HepG2 (cell line): ENCODE results near the gene MPI. TPM values are rescaled to one million over a fixed set of nuclear protein-coding genes. Genes with fewer than 3 reads are reported as not detected.

Experiments
- ATAC-seq: fragments of 200-7000 bp; cut with Tn5 transposase; 3 replicates; pipeline ENCODE4 v1.9.1; 2020; ENCODE audit warnings: mild to moderate bottlenecking, moderate library complexity
- BruUV-seq: library from RNA; stranded (reverse); fragments of 400-500 nt; replicated peaks from 2 replicates; lab custom pipeline; 2021; lab: Mats Ljungman, UMichigan
- CTCF ChIA-PET: fragments of 300-600 bp; formaldehyde crosslinking; extraction: SDS; loops from one replicate; lab custom pipeline; 2021; ENCODE audit warnings: low total read pairs, inconsistent platforms, low intra/inter-chr PET ratio; lab: Yijun Ruan, JAX
- POLR2A ChIA-PET: fragments of 350-600 bp; sonication (Branson Sonifier 250); formaldehyde crosslinking; loops from one replicate; lab custom pipeline; 2020; ENCODE audit warnings: antibody characterized with exemption, inconsistent platforms; lab: Yijun Ruan, JAX
- DNase-seq: peaks from one replicate; pipeline ENCODE4 v3.0.0-alpha.2; 2015; ENCODE audit warnings: low spot score
- FAIRE-seq: peaks from 3 replicates; lab custom pipeline; 2011; peaks lifted over from hg19 to GRCh38; lab: Jason Lieb, UNC
- H2AFZ ChIP-seq: one replicate; pipeline ENCODE4 v1.6.1; 2011; ENCODE audit warnings: low read length, inconsistent platforms
- H3K27ac ChIP-seq: fragments of 300-600 bp; 3 replicates; pipeline ENCODE4 v1.8.0; 2011; ENCODE audit warnings: mixed run types, mild to moderate bottlenecking, mixed read lengths, low read length, inconsistent platforms; ENCODE audit not compliant: insufficient read depth; ENCODE audit errors: extremely low read length
- H3K27me3 ChIP-seq, 2 experiments: fragments of 200-600 bp in 1 of 2; 2 replicates in 1 of 2; 3 replicates in 1 of 2; pipeline versions ENCODE4 v1.6.0 to v1.8.0; 2011; ENCODE audit warnings: low read length in 2 of 2, mild to moderate bottlenecking in 2 of 2, moderate library complexity in 2 of 2, inconsistent platforms in 1 of 2; ENCODE audit not compliant: insufficient read depth in 2 of 2, control insufficient read depth in 1 of 2
- H3K36me3 ChIP-seq, 2 experiments: fragments of 200-600 bp in 1 of 2; replicated peaks in 1 of 2; 2 replicates in 1 of 2; 3 replicates in 1 of 2; pipeline versions ENCODE4 v1.5.1 to v1.8.0; 2011; ENCODE audit warnings: low read length in 2 of 2, inconsistent platforms in 1 of 2; ENCODE audit not compliant: insufficient read depth in 2 of 2, control insufficient read depth in 1 of 2
- H3K4me1 ChIP-seq: 2 replicates; pipeline ENCODE4 v1.5.1; 2012; ENCODE audit warnings: low read length, inconsistent platforms; ENCODE audit not compliant: insufficient read depth
- H3K4me2 ChIP-seq: 2 replicates; pipeline ENCODE4 v1.6.0; 2011; ENCODE audit warnings: low read depth, low read length, inconsistent platforms
- H3K4me3 ChIP-seq, 3 experiments: fragments of 200-600 bp in 1 of 3; sonication (generic), shearing (Covaris generic) in 1 of 3; replicated peaks in 1 of 3; 2 replicates each; pipeline ENCODE4 v1.5.1; 2011 to 2016; ENCODE audit warnings: low read length in 3 of 3, inconsistent platforms in 2 of 3, low read depth in 2 of 3, mild to moderate bottlenecking in 2 of 3, control low read depth in 1 of 3, mixed read lengths in 1 of 3; ENCODE audit not compliant: insufficient read depth in 1 of 3
- H3K79me2 ChIP-seq: one replicate; pipeline ENCODE4 v1.6.1; 2011; ENCODE audit warnings: low read length, inconsistent platforms; ENCODE audit not compliant: insufficient read depth
- H3K9ac ChIP-seq: 2 replicates; pipeline ENCODE4 v1.6.0; 2011; ENCODE audit warnings: mild to moderate bottlenecking, low read depth, low read length, inconsistent platforms; ENCODE audit not compliant: insufficient read depth
- H3K9me3 ChIP-seq: 2 replicates; pipeline ENCODE4 v1.5.1; 2012; ENCODE audit warnings: mild to moderate bottlenecking, low read length
- H4K20me1 ChIP-seq: 2 replicates; pipeline ENCODE4 v1.6.0; 2011; ENCODE audit warnings: inconsistent platforms, mild to moderate bottlenecking, low read length, moderate library complexity; ENCODE audit not compliant: insufficient read depth
- ARNTL ChIP-seq: sonication (generic); formaldehyde crosslinking; IDR thresholded peaks from 2 replicates; pipeline ENCODE4 v1.4.0; 2020; ENCODE audit warnings: mild to moderate bottlenecking, missing genetic modification reagents
- REPIN1 ChIP-seq: sonication (generic); formaldehyde crosslinking; IDR thresholded peaks from 2 replicates; pipeline ENCODE4 v1.8.0; 2022; ENCODE audit warnings: missing genetic modification reagents, low read depth, mild to moderate bottlenecking, borderline replicate concordance
- RFX3 ChIP-seq: IDR thresholded peaks from 2 replicates; pipeline ENCODE4 v1.6.1; 2016; ENCODE audit warnings: missing biosample characterization, missing genetic modification reagents
- SUZ12 ChIP-seq: fragments of 150-350 bp; IDR thresholded peaks from 2 replicates; pipeline ENCODE4 v1.6.1; 2014; ENCODE audit warnings: low read depth, low read length
- TBP ChIP-seq: sonication (generic); formaldehyde crosslinking; IDR thresholded peaks from 2 replicates; pipeline ENCODE4 v1.5.0; 2020; ENCODE audit warnings: missing genetic modification reagents
- XRCC5 ChIP-seq: fragments of 200-400 bp; formaldehyde crosslinking; optimal IDR thresholded peaks from 2 replicates; pipeline ENCODE3; 2017; ENCODE audit warnings: mild to moderate bottlenecking, low read length
- ZFP62 ChIP-seq: sonication (generic); formaldehyde crosslinking; IDR thresholded peaks from 2 replicates; pipeline ENCODE4 v1.4.0; 2020; ENCODE audit warnings: missing genetic modification reagents
- ZMAT5 ChIP-seq: sonication (generic); formaldehyde crosslinking; IDR thresholded peaks from 2 replicates; pipeline ENCODE4 v1.5.0; 2020; ENCODE audit warnings: mild to moderate bottlenecking, low read depth, missing genetic modification reagents, borderline replicate concordance
- ZNF574 ChIP-seq: sonication (generic); formaldehyde crosslinking; IDR thresholded peaks from 2 replicates; pipeline ENCODE4 v1.4.0; 2020; ENCODE audit warnings: missing genetic modification reagents
- ZNF703 ChIP-seq: sonication (generic); formaldehyde crosslinking; IDR thresholded peaks from 2 replicates; pipeline ENCODE4 v1.5.1; 2020; ENCODE audit warnings: missing genetic modification reagents, mild to moderate bottlenecking, moderate library complexity, borderline replicate concordance
- WGBS: methylation state at CpG from one replicate; pipeline ENCODE4 v1.1.6; 2017; ENCODE audit warnings: low lambda C conversion rate; 5-methylcytosine and 5-hydroxymethylcytosine counted together
- in situ Hi-C: cut with HindIII; loops from 2 replicates; pipeline ENCODE4 v1.10.0; 2017; ENCODE audit warnings: low pct_unique_long_range_greater_than_20kb; ENCODE audit not compliant: extremely low pct_ligation_motif_present
- intact Hi-C: fragments of 100-400 bp; cut with micrococcal nuclease; formaldehyde crosslinking; loops from one replicate; pipeline ENCODE4 v1.10.0; 2022; ENCODE audit not compliant: unreplicated experiment
- polyA plus RNA-seq, 8 experiments: library from polyadenylated mRNA; depleted of rRNA in 3 of 8; stranded (reverse) in 7 of 8; unstranded in 1 of 8; fragments of >200 nt; fragmentation: Illumina TruSeq in 4 of 8; extraction: Trizol in 4 of 8; gene quantifications; 2 replicates each; pipeline versions ENCODE4 v1.2.1 to v1.2.3, GENCODE V29; 2011 to 2016; ENCODE audit warnings: low read depth in 4 of 8, missing spikeins in 1 of 8, mixed read lengths in 1 of 8; ENCODE audit not compliant: insufficient read depth in 1 of 8
- total RNA-seq, 5 experiments: library from RNA; depleted of rRNA; stranded (reverse); fragments of >200 nt; fragmentation: Illumina TruSeq; extraction: Trizol; gene quantifications; 2 replicates each; pipeline ENCODE4 v1.2.3, GENCODE V29; 2016; ENCODE audit warnings: low read depth in 1 of 5
- TF ChIP-seq, protein P1 (sequence below): sonication (generic); formaldehyde crosslinking; IDR thresholded peaks from 2 replicates; pipeline ENCODE4 v1.4.0; 2020; ENCODE audit warnings: low read depth, mild to moderate bottlenecking, missing genetic modification reagents

MPI gene
- total and polyA plus RNA-seq, 2 of the 13 experiments (the other 11 are each of a cell fraction or from before 2014, with no cell fraction given): 36.9 to 63.5 TPM

DNA sequence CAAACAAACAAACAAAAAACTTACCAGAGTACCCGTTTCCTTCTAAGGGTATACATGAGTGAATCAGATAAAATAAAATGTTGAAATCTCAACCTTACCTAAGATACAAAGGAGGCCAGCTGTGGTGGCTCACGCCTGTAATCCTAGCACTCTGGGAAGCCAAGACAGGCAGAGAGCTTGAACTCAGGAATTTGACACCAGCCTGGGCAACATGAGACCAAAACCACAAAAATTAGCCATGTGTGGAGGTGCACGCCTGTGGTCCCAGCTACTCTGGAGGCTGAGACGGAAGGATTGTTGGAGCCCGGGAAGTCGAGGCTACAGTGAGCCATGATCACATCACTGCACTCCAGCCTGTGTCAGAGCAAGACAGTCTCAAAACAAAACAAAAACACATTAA is 27.8 kb downstream of the MPI start (continued):
- TF ChIP-seq ZNF574 (CRISPR knock-in tag): no peak
- TF ChIP-seq SUZ12: no peak
- TF ChIP-seq, protein P1, sequence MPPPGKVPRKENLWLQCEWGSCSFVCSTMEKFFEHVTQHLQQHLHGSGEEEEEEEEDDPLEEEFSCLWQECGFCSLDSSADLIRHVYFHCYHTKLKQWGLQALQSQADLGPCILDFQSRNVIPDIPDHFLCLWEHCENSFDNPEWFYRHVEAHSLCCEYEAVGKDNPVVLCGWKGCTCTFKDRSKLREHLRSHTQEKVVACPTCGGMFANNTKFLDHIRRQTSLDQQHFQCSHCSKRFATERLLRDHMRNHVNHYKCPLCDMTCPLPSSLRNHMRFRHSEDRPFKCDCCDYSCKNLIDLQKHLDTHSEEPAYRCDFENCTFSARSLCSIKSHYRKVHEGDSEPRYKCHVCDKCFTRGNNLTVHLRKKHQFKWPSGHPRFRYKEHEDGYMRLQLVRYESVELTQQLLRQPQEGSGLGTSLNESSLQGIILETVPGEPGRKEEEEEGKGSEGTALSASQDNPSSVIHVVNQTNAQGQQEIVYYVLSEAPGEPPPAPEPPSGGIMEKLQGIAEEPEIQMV: no peak
- TF ChIP-seq ARNTL: no peak
- TF ChIP-seq TBP (CRISPR knock-in tag): no peak

DNA sequence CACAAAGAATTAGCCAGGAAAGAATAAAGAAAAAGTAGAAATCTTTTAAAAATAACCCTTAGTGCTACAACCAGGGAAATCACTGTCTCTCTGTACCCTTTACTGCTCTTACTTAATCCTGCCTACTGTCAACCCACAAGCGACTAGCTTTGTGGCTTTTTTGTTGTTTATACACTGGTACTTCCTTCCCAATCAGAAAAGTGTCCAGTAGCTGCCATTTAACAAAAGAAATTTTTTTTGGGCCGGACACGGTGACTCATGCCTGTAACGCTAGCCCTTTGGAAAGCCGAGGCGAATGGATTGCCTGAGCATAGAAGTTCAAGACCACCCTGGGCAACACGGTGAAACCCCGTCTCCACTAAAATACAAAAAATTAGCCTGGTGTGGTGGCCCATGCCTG is 30.6 kb downstream of the MPI start:
- no peak for ATAC-seq
- H3K4me1 ChIP-seq: no peaks in the 10 kb centered on the region
- in situ Hi-C loops (no loop called here), intact Hi-C loops (no loop called here)
- H3K4me3 ChIP-seq: no peak overlapping the region
- H3K9ac ChIP-seq: no peak overlapping the region
- TF ChIP-seq XRCC5 (no peak), ZNF703 (no peak), ZMAT5 (no peak), REPIN1 (no peak), ZFP62 (CRISPR knock-in tag) (no peak), RFX3 (CRISPR knock-in tag) (no peak)
- H2AFZ ChIP-seq: no peak overlapping the region
- FAIRE-seq: no peak
- POLR2A ChIA-PET: no interaction called here
- peaks cover 17 to 60% of the 10 kb centered on the region in 2 experiments for H3K36me3 ChIP-seq
- no peak overlapping the region for H3K4me2 ChIP-seq
- CTCF ChIA-PET: no interaction called here
- H3K27ac ChIP-seq: no peak overlapping the region
- 100% methylated on average over 8 of the region's 8 CpGs for WGBS
- no TSS peak for BruUV-seq
- no peaks in the 10 kb centered on the region for H3K79me2 ChIP-seq
- H4K20me1 ChIP-seq: no peaks in the 10 kb centered on the region
- no peaks in the 10 kb centered on the region for H3K9me3 ChIP-seq
- DNase-seq: no peak
- H3K27me3 ChIP-seq: no peaks in the 10 kb centered on the region
